Keratinocyte (primary cell): ENCODE results near the gene TTBK1. TPM values are rescaled to one million over a fixed set of nuclear protein-coding genes. Genes with fewer than 3 reads are reported as not detected.

ENCODE experiments used
- DNase-seq: peaks from one replicate; pipeline ENCODE4 v3.0.0-alpha.2; 2011; ENCODE audit warnings: low read depth, missing footprints, low spot score
- FAIRE-seq: peaks from 2 replicates; lab custom pipeline; 2011; peaks lifted over from hg19 to GRCh38; lab: Jason Lieb, UNC
- H2AFZ ChIP-seq: 2 replicates; pipeline ENCODE4 v1.6.0; 2012; ENCODE audit warnings: low read length, control low read depth, inconsistent platforms; ENCODE audit not compliant: control insufficient read depth
- H3K27ac ChIP-seq: 2 replicates; pipeline ENCODE4 v1.5.1; 2011; ENCODE audit warnings: low read length; ENCODE audit not compliant: control insufficient read depth, insufficient read depth
- H3K27me3 ChIP-seq: 3 replicates; pipeline ENCODE4 v1.6.0; 2011; ENCODE audit warnings: low read length; ENCODE audit not compliant: control insufficient read depth, insufficient read depth; ENCODE audit errors: extremely low read depth
- H3K36me3 ChIP-seq, 2 experiments: 2 replicates in 1 of 2; 3 replicates in 1 of 2; pipeline ENCODE4 v1.5.1; 2011; ENCODE audit warnings: low read length in 2 of 2, mild to moderate bottlenecking in 1 of 2; ENCODE audit not compliant: control insufficient read depth in 2 of 2, insufficient read depth in 2 of 2; ENCODE audit errors: extremely low read depth in 1 of 2
- H3K4me1 ChIP-seq: 3 replicates; pipeline ENCODE4 v1.5.1; 2011; ENCODE audit warnings: low read length; ENCODE audit not compliant: control insufficient read depth, insufficient read depth; ENCODE audit errors: extremely low read depth
- H3K4me2 ChIP-seq: 3 replicates; pipeline ENCODE4 v1.6.0; 2011; ENCODE audit warnings: low read depth, low read length; ENCODE audit not compliant: control insufficient read depth, insufficient read depth; ENCODE audit errors: extremely low read depth
- H3K4me3 ChIP-seq, 3 experiments: fragments of 200-600 bp in 1 of 3; sonication (generic) in 1 of 3; 2 replicates in 2 of 3; 3 replicates in 1 of 3; pipeline ENCODE4 v1.5.1; 2011 to 2016; ENCODE audit warnings: low read length in 3 of 3, mild to moderate bottlenecking in 3 of 3, control low read depth in 2 of 3, inconsistent platforms in 1 of 3, low read depth in 1 of 3, mixed read lengths in 1 of 3, mixed run types in 1 of 3, moderate library complexity in 1 of 3; ENCODE audit not compliant: control insufficient read depth in 2 of 3, insufficient read depth in 2 of 3; ENCODE audit errors: extremely low read depth in 1 of 3
- H3K79me2 ChIP-seq: 2 replicates; pipeline ENCODE4 v1.6.0; 2012; ENCODE audit warnings: low read length; ENCODE audit not compliant: control insufficient read depth, insufficient read depth
- H3K9ac ChIP-seq: 3 replicates; pipeline ENCODE4 v1.6.0; 2011; ENCODE audit warnings: low read length; ENCODE audit not compliant: control insufficient read depth, insufficient read depth; ENCODE audit errors: extremely low read depth
- H3K9me1 ChIP-seq: 3 replicates; pipeline ENCODE4 v1.6.0; 2011; ENCODE audit warnings: low read length; ENCODE audit not compliant: control insufficient read depth, insufficient read depth; ENCODE audit errors: extremely low read depth
- H3K9me3 ChIP-seq: 2 replicates; pipeline ENCODE4 v1.5.1; 2012; ENCODE audit warnings: low read depth, low read length; ENCODE audit not compliant: control insufficient read depth
- H4K20me1 ChIP-seq: 3 replicates; pipeline ENCODE4 v1.6.0; 2011; ENCODE audit warnings: low read length; ENCODE audit not compliant: control insufficient read depth, insufficient read depth; ENCODE audit errors: extremely low read depth
- EZH2 ChIP-seq: IDR thresholded peaks from one replicate; pipeline ENCODE4 v1.6.1; 2012; ENCODE audit warnings: inconsistent platforms, mild to moderate bottlenecking, low read length, moderate library complexity
- dilution Hi-C: fragments of 300-500 bp; cut with MboI; formaldehyde crosslinking; loops from one replicate; pipeline ENCODE4 v1.7.0; 2020; ENCODE audit warnings: low sequenced_read_pairs; ENCODE audit not compliant: extremely low pct_ligation_motif_present
- polyA plus RNA-seq, 5 experiments: library from polyadenylated mRNA; depleted of rRNA in 3 of 5; stranded (reverse) in 3 of 5; stranded (forward) in 1 of 5; unstranded in 1 of 5; fragments of >200 nt; gene quantifications; 1 replicate in 1 of 5; 2 replicates in 3 of 5; 3 replicates in 1 of 5; pipeline versions ENCODE4 v1.2.1 to v1.2.3, GENCODE V29; 2011 to 2012; ENCODE audit warnings: missing spikeins in 2 of 5, low read depth in 1 of 5, low replicate concordance in 1 of 5
- TF ChIP-seq, protein P1 (sequence below), 3 experiments: IDR thresholded peaks in 1 of 3; conservative IDR thresholded peaks in 1 of 3; optimal IDR thresholded peaks in 1 of 3; 2 replicates in 2 of 3; 3 replicates in 1 of 3; pipeline versions ENCODE3 to v1.5.1; 2011; ENCODE audit warnings: low read length in 3 of 3, mild to moderate bottlenecking in 3 of 3, moderate library complexity in 2 of 3, control low read depth in 1 of 3, inconsistent platforms in 1 of 3; ENCODE audit not compliant: insufficient read depth in 2 of 3; ENCODE audit errors: extremely low read depth in 1 of 3

TTBK1 gene
- polyA plus RNA-seq, 1 donor (not counting 4 experiments of a cell fraction or from before 2014, with no cell fraction given) = not detected

GRCh38 chr6:43283514-43283901 lies 40.2 kb downstream of the TTBK1 start:
- Histone ChIP-seq H2AFZ (peak overlapping the region; percentile 29), H3K27me3 (peaks cover 40% of the 10 kb centered on the region), H3K4me1 (peaks cover 4% of the 10 kb centered on the region), H3K4me2 (peak overlapping the region; percentile 54), H4K20me1 (no peaks in the 10 kb centered on the region), H3K79me2 (no peaks in the 10 kb centered on the region), H3K27ac (no peak overlapping the region), H3K9me3 (no peaks in the 10 kb centered on the region), H3K9ac (no peak overlapping the region), H3K9me1 (no peaks in the 10 kb centered on the region), H3K4me3 (no peak overlapping the region), H3K36me3 (no peaks in the 10 kb centered on the region)
- no peak for TF ChIP-seq EZH2
- TF ChIP-seq, protein P1, sequence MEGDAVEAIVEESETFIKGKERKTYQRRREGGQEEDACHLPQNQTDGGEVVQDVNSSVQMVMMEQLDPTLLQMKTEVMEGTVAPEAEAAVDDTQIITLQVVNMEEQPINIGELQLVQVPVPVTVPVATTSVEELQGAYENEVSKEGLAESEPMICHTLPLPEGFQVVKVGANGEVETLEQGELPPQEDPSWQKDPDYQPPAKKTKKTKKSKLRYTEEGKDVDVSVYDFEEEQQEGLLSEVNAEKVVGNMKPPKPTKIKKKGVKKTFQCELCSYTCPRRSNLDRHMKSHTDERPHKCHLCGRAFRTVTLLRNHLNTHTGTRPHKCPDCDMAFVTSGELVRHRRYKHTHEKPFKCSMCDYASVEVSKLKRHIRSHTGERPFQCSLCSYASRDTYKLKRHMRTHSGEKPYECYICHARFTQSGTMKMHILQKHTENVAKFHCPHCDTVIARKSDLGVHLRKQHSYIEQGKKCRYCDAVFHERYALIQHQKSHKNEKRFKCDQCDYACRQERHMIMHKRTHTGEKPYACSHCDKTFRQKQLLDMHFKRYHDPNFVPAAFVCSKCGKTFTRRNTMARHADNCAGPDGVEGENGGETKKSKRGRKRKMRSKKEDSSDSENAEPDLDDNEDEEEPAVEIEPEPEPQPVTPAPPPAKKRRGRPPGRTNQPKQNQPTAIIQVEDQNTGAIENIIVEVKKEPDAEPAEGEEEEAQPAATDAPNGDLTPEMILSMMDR (optimal IDR thresholded peaks at IDR 0.05 in 1 of 3, IDR thresholded peaks at IDR 0.05 in 1 of 3, conservative IDR thresholded peaks at IDR 0.05 in 1 of 3; ENCODE audit: extremely low read depth in 1 of 3, insufficient read depth in 2 of 3, low read length in 3 of 3) = no peak
- dilution Hi-C loops = no loop called here
- FAIRE-seq (no peak), DNase-seq (no peak)

- H2AFZ ChIP-seq = peak overlapping the region; percentile 29
- peaks cover 40% of the 10 kb centered on the region for H3K27me3 ChIP-seq
- H3K9me1 ChIP-seq = no peaks in the 10 kb centered on the region
- H3K36me3 ChIP-seq = no peaks in the 10 kb centered on the region
- TF ChIP-seq EZH2 = no peak
- TF ChIP-seq, protein P1 (optimal IDR thresholded peaks at IDR 0.05 in 1 of 3, IDR thresholded peaks at IDR 0.05 in 1 of 3, conservative IDR thresholded peaks at IDR 0.05 in 1 of 3; ENCODE audit: extremely low read depth in 1 of 3, insufficient read depth in 2 of 3, low read length in 3 of 3) = no peak
- FAIRE-seq (no peak), DNase-seq (no peak)
- no peaks in the 10 kb centered on the region for H4K20me1 ChIP-seq
- no peak overlapping the region for H3K27ac ChIP-seq
- no peaks in the 10 kb centered on the region for H3K79me2 ChIP-seq
- H3K4me1 ChIP-seq = peaks cover 4% of the 10 kb centered on the region
- no peak overlapping the region for H3K9ac ChIP-seq
- peak overlapping the region; percentile 54 for H3K4me2 ChIP-seq
- H3K4me3 ChIP-seq = no peak overlapping the region
- dilution Hi-C loops = no loop called here
- no peaks in the 10 kb centered on the region for H3K9me3 ChIP-seq
Measured at GRCh38 chr6:43283905-43284304, 40.6 kb downstream of the TTBK1 start.
